Ovary (tissue), 9 donors: ENCODE results near the gene SETDB1. TPM values are rescaled to one million over a fixed set of nuclear protein-coding genes. Genes with fewer than 3 reads are reported as not detected.

ENCODE experiments used
- DNase-seq, 5 donors: peaks; one replicate each; pipeline ENCODE4 v3.0.0-alpha.2; 2019 to 2020
- H3K27ac ChIP-seq, 2 donors: fragments of 200-600 bp; one replicate each; pipeline versions ENCODE4 v1.5.1 to v1.8.0; 2019 to 2022
- H3K27me3 ChIP-seq: fragments of 200-600 bp; one replicate; pipeline ENCODE4 v1.8.0; 2022
- H3K36me3 ChIP-seq: fragments of 200-600 bp; sonication (generic); one replicate; pipeline ENCODE4 v1.5.1; 2019
- H3K4me1 ChIP-seq: one replicate; pipeline ENCODE4 v1.8.1; 2013; ENCODE audit warnings: mild to moderate bottlenecking, moderate library complexity; ENCODE audit not compliant: insufficient read depth
- H3K4me3 ChIP-seq: fragments of 200-600 bp; sonication (generic); one replicate; pipeline ENCODE4 v1.5.1; 2017
- H3K9me3 ChIP-seq, 2 donors: fragments of 200-600 bp in 1 of 2; sonication (generic) in 1 of 2; one replicate each; pipeline versions ENCODE4 v1.5.1 to v1.8.1; 2013 to 2019; ENCODE audit warnings: mild to moderate bottlenecking in 1 of 2, moderate library complexity in 1 of 2
- EP300 ChIP-seq: sonication (generic); formaldehyde crosslinking; IDR thresholded peaks from one replicate; pipeline ENCODE4 v1.6.1; 2017; ENCODE audit warnings: antibody characterized with exemption
- POLR2A ChIP-seq: fragments of 450-650 bp; IDR thresholded peaks from one replicate; pipeline ENCODE4 v1.6.1; 2017; ENCODE audit warnings: antibody characterized with exemption, mild to moderate bottlenecking, moderate library complexity
- WGBS, 3 donors: extraction: QIAGEN DNeasy Blood & Tissue Kit in 1 of 3; methylation state at CpG; one replicate each; pipeline versions ENCODE4 v1.1.5 to v1.1.7; 2013 to 2017; 5-methylcytosine and 5-hydroxymethylcytosine counted together
- intact Hi-C, 4 donors: fragments of 100-400 bp; cut with DNase I; formaldehyde crosslinking; loops; one replicate each; pipeline versions ENCODE4 v1.11.0 to v1.15.1; 2022 to 2023
- polyA plus RNA-seq, 2 donors: library from polyadenylated mRNA; stranded (reverse); fragments of 200-250 nt in 1 of 2; fragments of 350-450 nt in 1 of 2; fragmentation: Illumina TruSeq in 1 of 2; extraction: RNeasy Lipid Tissue Mini Kit (QIAGEN cat#74804) in 1 of 2; gene quantifications; one replicate each; pipeline ENCODE4 v1.2.3, GENCODE V29; 2013 to 2014
- total RNA-seq, 7 donors: library from RNA; depleted of rRNA in 2 of 7; stranded (reverse); fragments of >200 nt in 2 of 7; fragmentation: NEBNext Ultra II Directional in 3 of 7; extraction: Animal tissue kit (Norgen Biotek cat#: 25700) in 3 of 7; gene quantifications; one replicate each; pipeline versions ENCODE4 v1.1.0 to v1.2.4, GENCODE V29; 2016 to 2023
- TF ChIP-seq, protein P1 (sequence below), 3 donors: fragments of 450-650 bp in 2 of 3; fragments of 200-600 bp in 1 of 3; IDR thresholded peaks; one replicate each; pipeline versions ENCODE4 v1.5.1 to v1.8.0; 2016 to 2022; ENCODE audit warnings: antibody characterized with exemption in 3 of 3, mild to moderate bottlenecking in 1 of 3
- donor health status: DM: no; HTN: no; CAD: no; lungs with moderate emphysema.
- donor health status: DM: no; HTN: no; CAD: no.
- donor health status: Bipolar disorder and iron deficiency.
- donor health status: DM: yes; HTN: yes; CAD: no.
- donor health status: DM: no; HTN: no; CAD: no.
- donor health status: DM: yes; HTN: yes; CAD: no.

SETDB1 gene
- total and polyA plus RNA-seq, 9 donors, result 21.9 to 49.4 (median 40.9) TPM

DNA sequence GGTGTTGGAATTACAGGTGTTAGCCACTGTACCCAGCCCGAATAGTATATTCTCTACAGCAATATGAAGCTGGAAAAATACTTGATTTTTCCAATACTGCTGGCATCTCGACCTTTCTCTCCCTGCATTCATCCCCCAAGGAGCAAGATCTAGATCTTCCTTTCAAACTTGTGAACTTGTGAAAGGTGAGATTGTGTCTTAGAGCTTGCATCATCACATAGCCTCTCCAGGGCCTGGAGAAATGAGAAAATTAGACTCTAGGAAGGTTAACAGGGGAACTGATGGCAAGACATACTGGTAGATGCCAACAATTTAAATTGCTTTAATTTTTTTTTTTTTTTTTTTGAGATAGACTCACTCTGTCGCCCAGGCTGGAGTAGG, 84.2 kb downstream of the SETDB1 start:
- peaks cover 1% of the 10 kb centered on the region for H3K4me1 ChIP-seq
- no peaks in the 10 kb centered on the region for H3K9me3 ChIP-seq
- no peak overlapping the region for H3K27ac ChIP-seq
- 90 to 94% (median 91%) methylated on average over 3 of the region's 3 CpGs for WGBS, 3 donors
- no peak overlapping the region for H3K4me3 ChIP-seq
- no peak for DNase-seq
- H3K27me3 ChIP-seq, result no peaks in the 10 kb centered on the region
- intact Hi-C loops, result no loop called here
- no peaks in the 10 kb centered on the region for H3K36me3 ChIP-seq
- TF ChIP-seq, protein P1, sequence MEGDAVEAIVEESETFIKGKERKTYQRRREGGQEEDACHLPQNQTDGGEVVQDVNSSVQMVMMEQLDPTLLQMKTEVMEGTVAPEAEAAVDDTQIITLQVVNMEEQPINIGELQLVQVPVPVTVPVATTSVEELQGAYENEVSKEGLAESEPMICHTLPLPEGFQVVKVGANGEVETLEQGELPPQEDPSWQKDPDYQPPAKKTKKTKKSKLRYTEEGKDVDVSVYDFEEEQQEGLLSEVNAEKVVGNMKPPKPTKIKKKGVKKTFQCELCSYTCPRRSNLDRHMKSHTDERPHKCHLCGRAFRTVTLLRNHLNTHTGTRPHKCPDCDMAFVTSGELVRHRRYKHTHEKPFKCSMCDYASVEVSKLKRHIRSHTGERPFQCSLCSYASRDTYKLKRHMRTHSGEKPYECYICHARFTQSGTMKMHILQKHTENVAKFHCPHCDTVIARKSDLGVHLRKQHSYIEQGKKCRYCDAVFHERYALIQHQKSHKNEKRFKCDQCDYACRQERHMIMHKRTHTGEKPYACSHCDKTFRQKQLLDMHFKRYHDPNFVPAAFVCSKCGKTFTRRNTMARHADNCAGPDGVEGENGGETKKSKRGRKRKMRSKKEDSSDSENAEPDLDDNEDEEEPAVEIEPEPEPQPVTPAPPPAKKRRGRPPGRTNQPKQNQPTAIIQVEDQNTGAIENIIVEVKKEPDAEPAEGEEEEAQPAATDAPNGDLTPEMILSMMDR (IDR thresholded peaks at IDR 0.05), result no peak
- no peak for TF ChIP-seq EP300
- TF ChIP-seq POLR2A, result no peak

DNA sequence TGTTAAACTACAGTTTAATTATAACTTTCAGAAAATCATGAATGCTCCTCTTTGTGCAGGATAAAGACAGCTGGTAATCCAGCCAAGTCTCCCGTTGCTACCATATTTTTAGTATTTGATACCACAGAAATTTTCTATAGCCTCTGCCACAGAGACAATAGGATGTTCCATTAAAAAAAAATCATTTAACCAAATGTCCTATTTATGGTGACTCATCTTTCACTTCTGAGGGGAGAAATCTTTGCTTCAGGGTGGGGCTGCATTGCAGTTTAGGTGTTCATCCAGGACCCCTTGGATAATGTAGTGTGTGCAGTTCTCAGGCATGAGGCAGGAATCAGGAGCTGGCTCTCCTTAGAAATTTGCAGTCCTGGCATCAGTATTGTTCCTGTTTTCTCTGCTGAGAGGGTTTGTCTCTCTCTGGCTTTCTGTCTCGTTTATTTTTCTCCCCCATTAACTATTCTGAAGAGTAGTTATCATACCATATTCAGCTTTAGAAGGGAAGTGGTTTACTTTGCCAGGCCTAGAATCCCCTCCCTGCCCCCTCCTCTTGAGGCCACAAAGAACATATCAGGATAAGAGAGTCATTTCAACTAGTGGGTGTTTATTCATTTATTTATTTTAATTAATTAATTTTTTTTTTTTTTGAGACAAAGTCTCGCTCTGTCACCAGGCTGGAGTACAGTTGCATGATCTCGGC, 85.1 kb downstream of the SETDB1 start:
- no peak for TF ChIP-seq POLR2A
- TF ChIP-seq EP300, result no peak
- TF ChIP-seq, protein P1 (IDR thresholded peaks at IDR 0.05), result no peak
- 63 to 65% (median 64%) methylated on average over 4 of the region's 4 CpGs for WGBS, 3 donors
- no peaks in the 10 kb centered on the region for H3K36me3 ChIP-seq
- no peak overlapping the region for H3K4me3 ChIP-seq
- H3K9me3 ChIP-seq, result no peaks in the 10 kb centered on the region
- no peaks in the 10 kb centered on the region for H3K27me3 ChIP-seq
- H3K4me1 ChIP-seq, result peaks cover 1% of the 10 kb centered on the region
- no peak overlapping the region for H3K27ac ChIP-seq
- intact Hi-C loops, result no loop called here
- DNase-seq, result no peak

DNA sequence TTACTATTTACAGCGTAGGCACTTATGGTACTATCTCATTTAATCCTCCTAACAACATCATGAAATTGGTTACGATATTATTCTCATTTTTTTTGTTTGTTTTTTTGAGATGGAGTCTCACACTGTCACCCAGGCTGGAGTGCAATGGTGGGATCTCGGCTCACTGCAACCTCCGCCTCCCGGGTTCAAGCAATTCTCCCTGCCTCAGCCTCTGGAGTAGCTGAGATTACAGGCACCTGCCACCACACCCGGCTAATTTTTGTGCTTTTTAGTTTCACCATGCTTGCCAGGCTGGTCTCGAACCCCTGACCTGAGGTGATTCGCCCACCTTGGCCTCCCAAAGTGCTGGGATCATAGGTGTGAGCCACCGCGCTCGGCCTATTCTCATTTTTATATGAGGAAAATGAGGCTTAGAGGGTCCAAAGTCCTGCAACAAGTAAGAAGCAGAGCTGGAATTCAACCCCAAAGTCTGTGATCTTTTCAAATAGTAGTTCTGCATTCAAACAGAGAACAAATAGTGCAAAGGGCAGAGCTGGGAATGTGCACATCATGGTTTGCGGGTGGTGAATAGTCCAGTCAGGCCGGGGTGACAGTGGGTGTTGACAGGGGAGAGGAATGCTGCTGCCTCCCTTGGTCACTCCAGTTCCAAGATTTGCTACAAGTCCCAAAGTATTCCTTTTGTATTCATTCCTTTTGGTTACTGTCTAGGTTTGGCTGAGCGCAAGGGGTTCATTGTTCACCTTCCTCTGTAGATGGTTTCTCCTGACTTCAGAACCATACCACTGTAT, 86.7 kb downstream of the SETDB1 start:
- H3K36me3 ChIP-seq, result no peaks in the 10 kb centered on the region
- no peak for TF ChIP-seq EP300
- no peak for TF ChIP-seq POLR2A
- TF ChIP-seq, protein P1 (IDR thresholded peaks at IDR 0.05), result no peak
- 82 to 85% (median 83%) methylated on average over 14 of the region's 14 CpGs for WGBS, 3 donors
- no peak overlapping the region for H3K4me3 ChIP-seq
- H3K27ac ChIP-seq, result no peak overlapping the region
- intact Hi-C loops, result no loop called here
- DNase-seq, result no peak
- no peaks in the 10 kb centered on the region for H3K9me3 ChIP-seq
- H3K4me1 ChIP-seq, result peaks cover 1% of the 10 kb centered on the region
- H3K27me3 ChIP-seq, result no peaks in the 10 kb centered on the region

DNA sequence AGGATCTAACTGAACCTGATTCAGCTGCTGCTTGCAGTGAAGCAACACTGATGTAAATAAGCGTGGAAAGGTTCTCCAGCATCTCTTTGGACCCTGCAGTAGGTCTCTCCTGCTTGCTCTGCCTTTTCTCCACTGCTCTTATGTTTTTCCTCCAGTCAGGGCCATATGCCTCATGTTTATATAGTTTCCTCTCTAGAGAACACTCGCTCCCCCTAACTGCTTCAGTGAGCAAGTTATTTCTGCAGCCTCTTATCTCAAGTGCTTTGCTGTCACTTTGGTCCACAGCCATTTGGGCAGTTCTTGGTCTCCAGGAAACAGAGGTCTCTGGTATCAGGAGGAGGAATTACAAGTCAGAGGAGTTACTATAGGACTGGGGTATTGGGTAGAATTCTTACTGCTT, 87.4 kb downstream of the SETDB1 start:
- DNase-seq, result peak in 1 of 5 donors; percentile 31
- intact Hi-C loops, result no loop called here
- 13 to 19% (median 15%) methylated on average over 2 of the region's 2 CpGs for WGBS, 3 donors
- no peak overlapping the region for H3K4me3 ChIP-seq
- no peak for TF ChIP-seq POLR2A
- no peak for TF ChIP-seq EP300
- TF ChIP-seq, protein P1 (IDR thresholded peaks at IDR 0.05), result no peak
- no peak overlapping the region for H3K27ac ChIP-seq
- H3K36me3 ChIP-seq, result no peaks in the 10 kb centered on the region
- H3K9me3 ChIP-seq, result no peaks in the 10 kb centered on the region
- H3K27me3 ChIP-seq, result no peaks in the 10 kb centered on the region
- peaks cover 1% of the 10 kb centered on the region for H3K4me1 ChIP-seq

Other genes starting within 250 kb of the SETDB1 start
- 10 to 100 TPM; 20.0 to 43.2 (median 29.9) TPM for gene GOLPH3L, start 229.2 kb upstream of the SETDB1 start, total RNA-seq
- gene GOLPH3L, start 229.2 kb upstream of the SETDB1 start, polyA plus RNA-seq, result 10 to 100 TPM; 22.6 to 46.2 TPM
- gene HORMAD1, start 205.5 kb upstream of the SETDB1 start, total RNA-seq, result not detected
- under 1 TPM in 1 of 2 donors, not detected in 1; 0.10 TPM for gene HORMAD1, start 205.5 kb upstream of the SETDB1 start, polyA plus RNA-seq
- 10 to 100 TPM in 6 of 7 donors, 1 to 10 TPM in 1; 8.7 to 80.9 (median 13.6) TPM for gene CTSS, start 160.6 kb upstream of the SETDB1 start, total RNA-seq
- gene CTSS, start 160.6 kb upstream of the SETDB1 start, polyA plus RNA-seq, result 100 to 1,000 TPM in 1 of 2 donors, 1 to 10 TPM in 1; 9.6 to 131 TPM
- 10 to 100 TPM; 35.6 to 85.2 (median 74.0) TPM for gene CTSK, start 118.1 kb upstream of the SETDB1 start, total RNA-seq
- 100 to 1,000 TPM; 114 to 254 TPM for gene CTSK, start 118.1 kb upstream of the SETDB1 start, polyA plus RNA-seq
- gene ARNT, start 49.8 kb upstream of the SETDB1 start, total RNA-seq, result 10 to 100 TPM; 52.5 to 79.8 (median 60.5) TPM
- 10 to 100 TPM; 27.9 to 84.0 TPM for gene ARNT, start 49.8 kb upstream of the SETDB1 start, polyA plus RNA-seq
- not detected for gene CTXND2, start 39.2 kb upstream of the SETDB1 start, total RNA-seq
- not detected for gene CTXND2, start 39.2 kb upstream of the SETDB1 start, polyA plus RNA-seq
- gene CERS2, start 48.5 kb downstream of the SETDB1 start, total RNA-seq, result 100 to 1,000 TPM in 5 of 7 donors, 10 to 100 TPM in 2; 91.9 to 198 (median 156) TPM
- 100 to 1,000 TPM; 124 to 339 TPM for gene CERS2, start 48.5 kb downstream of the SETDB1 start, polyA plus RNA-seq
- 1 to 10 TPM in 3 of 7 donors, under 1 TPM in 4; 0.24 to 6.9 (median 0.79) TPM for gene ANXA9, start 55.9 kb downstream of the SETDB1 start, total RNA-seq
- gene ANXA9, start 55.9 kb downstream of the SETDB1 start, polyA plus RNA-seq, result 1 to 10 TPM in 1 of 2 donors, under 1 TPM in 1; 0.44 to 1.2 TPM
- gene MINDY1, start 80.5 kb downstream of the SETDB1 start, total RNA-seq, result 10 to 100 TPM; 17.1 to 35.6 (median 26.9) TPM
- 10 to 100 TPM; 22.1 to 33.0 TPM for gene MINDY1, start 80.5 kb downstream of the SETDB1 start, polyA plus RNA-seq
- gene PRUNE1, start 82.1 kb downstream of the SETDB1 start, total RNA-seq, result 10 to 100 TPM; 19.1 to 27.2 (median 22.9) TPM
- gene PRUNE1, start 82.1 kb downstream of the SETDB1 start, polyA plus RNA-seq, result 10 to 100 TPM; 17.2 to 30.7 TPM
- gene BNIPL, start 110.2 kb downstream of the SETDB1 start, total RNA-seq, result 10 to 100 TPM in 1 of 7 donors, 1 to 10 TPM in 1, under 1 TPM in 5; 0.17 to 10.6 (median 0.60) TPM
- under 1 TPM; 0.13 to 0.32 TPM for gene BNIPL, start 110.2 kb downstream of the SETDB1 start, polyA plus RNA-seq
- gene C1orf56, start 121.4 kb downstream of the SETDB1 start, total RNA-seq, result 1 to 10 TPM; 3.9 to 9.1 (median 7.3) TPM
- gene C1orf56, start 121.4 kb downstream of the SETDB1 start, polyA plus RNA-seq, result 1 to 10 TPM; 2.6 to 6.6 TPM
- 10 to 100 TPM; 37.6 to 81.9 (median 56.3) TPM for gene CDC42SE1, start 133.3 kb downstream of the SETDB1 start, total RNA-seq
- 10 to 100 TPM; 26.0 to 73.4 TPM for gene CDC42SE1, start 133.3 kb downstream of the SETDB1 start, polyA plus RNA-seq
- 1 to 10 TPM; 1.3 to 9.5 (median 2.4) TPM for gene MLLT11, start 134.0 kb downstream of the SETDB1 start, total RNA-seq
- 1 to 10 TPM; 1.1 to 3.6 TPM for gene MLLT11, start 134.0 kb downstream of the SETDB1 start, polyA plus RNA-seq
- 10 to 100 TPM; 12.6 to 28.1 (median 24.2) TPM for gene GABPB2, start 144.4 kb downstream of the SETDB1 start, total RNA-seq
- 10 to 100 TPM; 11.4 to 20.6 TPM for gene GABPB2, start 144.4 kb downstream of the SETDB1 start, polyA plus RNA-seq
- 10 to 100 TPM in 5 of 7 donors, 1 to 10 TPM in 2; 8.0 to 18.0 (median 14.7) TPM for gene SEMA6C, start 220.3 kb downstream of the SETDB1 start, total RNA-seq
- gene SEMA6C, start 220.3 kb downstream of the SETDB1 start, polyA plus RNA-seq, result 10 to 100 TPM in 1 of 2 donors, 1 to 10 TPM in 1; 5.0 to 13.4 TPM
- gene TNFAIP8L2, start 230.3 kb downstream of the SETDB1 start, total RNA-seq, result 1 to 10 TPM in 5 of 7 donors, under 1 TPM in 2; 0.48 to 3.8 (median 1.2) TPM
- gene TNFAIP8L2, start 230.3 kb downstream of the SETDB1 start, polyA plus RNA-seq, result 1 to 10 TPM; 2.1 to 4.6 TPM
- gene LYSMD1, start 239.5 kb downstream of the SETDB1 start, total RNA-seq, result 10 to 100 TPM; 12.6 to 20.3 (median 14.3) TPM
- gene LYSMD1, start 239.5 kb downstream of the SETDB1 start, polyA plus RNA-seq, result 10 to 100 TPM; 14.3 to 15.5 TPM
- gene SCNM1, start 239.8 kb downstream of the SETDB1 start, total RNA-seq, result 10 to 100 TPM; 18.6 to 32.7 (median 22.7) TPM
- gene SCNM1, start 239.8 kb downstream of the SETDB1 start, polyA plus RNA-seq, result 10 to 100 TPM; 33.0 to 38.9 TPM
- gene TMOD4, start 249.6 kb downstream of the SETDB1 start, total RNA-seq, result 1 to 10 TPM in 2 of 7 donors, under 1 TPM in 3, not detected in 2; 0.42 to 1.4 (median 0.88) TPM
- gene TMOD4, start 249.6 kb downstream of the SETDB1 start, polyA plus RNA-seq, result under 1 TPM in 1 of 2 donors, not detected in 1; 0.15 TPM